ENCODE data around the gene ZNF639. TPM values are rescaled to one million over a fixed set of nuclear protein-coding genes. Genes with fewer than 3 reads are reported as not detected.

The ZNF639 gene
- total and polyA plus RNA-seq, 2 of the 13 experiments (the other 11 are each of a cell fraction or from before 2014, with no cell fraction given) = 11.6 to 42.4 TPM

DNA sequence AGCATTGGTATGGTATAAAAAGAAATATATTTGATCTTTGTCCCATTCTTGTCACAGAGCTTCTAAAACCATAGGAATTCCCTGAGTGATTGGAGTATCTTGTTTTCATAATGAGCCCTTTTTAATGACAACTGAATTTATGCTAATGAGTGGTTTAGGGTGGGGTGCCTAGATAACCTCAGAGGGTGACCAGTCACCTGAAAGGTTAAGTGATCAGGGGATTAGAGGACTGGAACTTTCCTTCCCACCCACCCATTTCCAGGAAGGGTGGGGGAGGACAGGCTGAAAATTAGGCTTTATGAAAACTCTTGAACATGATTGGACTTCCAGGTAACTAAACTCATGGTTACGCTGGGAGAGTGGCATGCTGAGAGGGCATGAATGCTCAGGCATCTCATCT lies 33.2 kb downstream of the ZNF639 start (continued):
- TF ChIP-seq, protein P1, sequence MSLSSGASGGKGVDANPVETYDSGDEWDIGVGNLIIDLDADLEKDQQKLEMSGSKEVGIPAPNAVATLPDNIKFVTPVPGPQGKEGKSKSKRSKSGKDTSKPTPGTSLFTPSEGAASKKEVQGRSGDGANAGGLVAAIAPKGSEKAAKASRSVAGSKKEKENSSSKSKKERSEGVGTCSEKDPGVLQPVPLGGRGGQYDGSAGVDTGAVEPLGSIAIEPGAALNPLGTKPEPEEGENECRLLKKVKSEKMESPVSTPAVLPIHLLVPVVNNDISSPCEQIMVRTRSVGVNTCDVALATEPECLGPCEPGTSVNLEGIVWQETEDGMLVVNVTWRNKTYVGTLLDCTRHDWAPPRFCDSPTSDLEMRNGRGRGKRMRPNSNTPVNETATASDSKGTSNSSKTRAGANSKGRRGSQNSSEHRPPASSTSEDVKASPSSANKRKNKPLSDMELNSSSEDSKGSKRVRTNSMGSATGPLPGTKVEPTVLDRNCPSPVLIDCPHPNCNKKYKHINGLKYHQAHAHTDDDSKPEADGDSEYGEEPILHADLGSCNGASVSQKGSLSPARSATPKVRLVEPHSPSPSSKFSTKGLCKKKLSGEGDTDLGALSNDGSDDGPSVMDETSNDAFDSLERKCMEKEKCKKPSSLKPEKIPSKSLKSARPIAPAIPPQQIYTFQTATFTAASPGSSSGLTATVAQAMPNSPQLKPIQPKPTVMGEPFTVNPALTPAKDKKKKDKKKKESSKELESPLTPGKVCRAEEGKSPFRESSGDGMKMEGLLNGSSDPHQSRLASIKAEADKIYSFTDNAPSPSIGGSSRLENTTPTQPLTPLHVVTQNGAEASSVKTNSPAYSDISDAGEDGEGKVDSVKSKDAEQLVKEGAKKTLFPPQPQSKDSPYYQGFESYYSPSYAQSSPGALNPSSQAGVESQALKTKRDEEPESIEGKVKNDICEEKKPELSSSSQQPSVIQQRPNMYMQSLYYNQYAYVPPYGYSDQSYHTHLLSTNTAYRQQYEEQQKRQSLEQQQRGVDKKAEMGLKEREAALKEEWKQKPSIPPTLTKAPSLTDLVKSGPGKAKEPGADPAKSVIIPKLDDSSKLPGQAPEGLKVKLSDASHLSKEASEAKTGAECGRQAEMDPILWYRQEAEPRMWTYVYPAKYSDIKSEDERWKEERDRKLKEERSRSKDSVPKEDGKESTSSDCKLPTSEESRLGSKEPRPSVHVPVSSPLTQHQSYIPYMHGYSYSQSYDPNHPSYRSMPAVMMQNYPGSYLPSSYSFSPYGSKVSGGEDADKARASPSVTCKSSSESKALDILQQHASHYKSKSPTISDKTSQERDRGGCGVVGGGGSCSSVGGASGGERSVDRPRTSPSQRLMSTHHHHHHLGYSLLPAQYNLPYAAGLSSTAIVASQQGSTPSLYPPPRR (CRISPR knock-in tag; IDR thresholded peaks at IDR 0.05; ENCODE audit: borderline replicate concordance) = no peak
- TF ChIP-seq ZNF543 (CRISPR knock-in tag; IDR thresholded peaks at IDR 0.05) (no peak), ZNF563 (CRISPR knock-in tag; IDR thresholded peaks at IDR 0.05) (no peak), ZFP62 (CRISPR knock-in tag; IDR thresholded peaks at IDR 0.05) (no peak), CHD4 (IDR thresholded peaks at IDR 0.05; ENCODE audit: borderline replicate concordance, low read length) (no peak)
- TF ChIP-seq, protein P2, sequence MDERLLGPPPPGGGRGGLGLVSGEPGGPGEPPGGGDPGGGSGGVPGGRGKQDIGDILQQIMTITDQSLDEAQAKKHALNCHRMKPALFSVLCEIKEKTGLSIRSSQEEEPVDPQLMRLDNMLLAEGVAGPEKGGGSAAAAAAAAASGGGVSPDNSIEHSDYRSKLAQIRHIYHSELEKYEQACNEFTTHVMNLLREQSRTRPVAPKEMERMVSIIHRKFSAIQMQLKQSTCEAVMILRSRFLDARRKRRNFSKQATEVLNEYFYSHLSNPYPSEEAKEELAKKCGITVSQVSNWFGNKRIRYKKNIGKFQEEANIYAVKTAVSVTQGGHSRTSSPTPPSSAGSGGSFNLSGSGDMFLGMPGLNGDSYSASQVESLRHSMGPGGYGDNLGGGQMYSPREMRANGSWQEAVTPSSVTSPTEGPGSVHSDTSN (CRISPR knock-in tag; IDR thresholded peaks at IDR 0.05) = no peak

DNA sequence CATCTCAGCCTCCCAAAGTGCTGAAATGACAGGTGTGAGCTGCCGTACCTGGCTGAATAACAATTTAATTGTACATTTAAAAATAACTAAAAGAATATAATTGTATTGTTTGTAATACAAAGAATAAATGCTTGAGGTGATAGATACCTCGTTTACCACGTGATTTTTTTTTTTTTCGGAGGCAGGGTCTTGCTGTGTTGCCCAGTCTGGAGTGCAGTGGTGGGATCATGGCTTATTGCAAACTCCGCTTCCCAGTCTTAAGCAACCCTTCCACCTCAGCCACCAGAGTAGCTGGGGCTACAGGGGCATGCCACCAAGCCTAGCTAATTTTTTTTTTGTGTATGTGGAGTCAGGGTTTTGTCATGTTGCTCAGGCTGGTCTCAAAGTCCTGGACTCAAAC lies 40.5 kb downstream of the ZNF639 start:
- BruUV-seq (replicated peaks) = no TSS peak
- ChIA-PET POLR2A (no interaction called here), CTCF (ENCODE audit: low intra/inter-chr PET ratio, low total read pairs) (no interaction called here)
- no peak overlapping the region for H3K27ac ChIP-seq (ENCODE audit: extremely low read length, insufficient read depth, low read length)
- H4K20me1 ChIP-seq (ENCODE audit: insufficient read depth, low read length) = no peaks in the 10 kb centered on the region
- DNase-seq (ENCODE audit: low spot score) (no peak), FAIRE-seq (no peak), ATAC-seq (no peak)
- H3K9me3 ChIP-seq (ENCODE audit: low read length) = no peaks in the 10 kb centered on the region
- no peak overlapping the region for H2AFZ ChIP-seq (ENCODE audit: low read length)
- H3K4me3 ChIP-seq (replicated peaks in 1 of 3; ENCODE audit: insufficient read depth in 1 of 3, low read depth in 2 of 3, low read length in 3 of 3) = no peak overlapping the region
- H3K4me1 ChIP-seq (ENCODE audit: insufficient read depth, low read length) = no peaks in the 10 kb centered on the region
- 96% methylated on average over 5 of the region's 5 CpGs for WGBS (ENCODE audit: low lambda C conversion rate)
- TF ChIP-seq ZNF121 (CRISPR knock-in tag; IDR thresholded peaks at IDR 0.05) (peak; percentile 70), ATF7 (IDR thresholded peaks at IDR 0.05) (no peak), ATF7 (CRISPR knock-in tag; IDR thresholded peaks at IDR 0.05) (no peak)
- peaks cover 7 to 56% of the 10 kb centered on the region in 2 experiments for H3K36me3 ChIP-seq (replicated peaks in 1 of 2; ENCODE audit: control insufficient read depth in 1 of 2, insufficient read depth in 2 of 2, low read length in 2 of 2)
- no peaks in the 10 kb centered on the region for H3K79me2 ChIP-seq (ENCODE audit: insufficient read depth, low read length)
- no peak overlapping the region for H3K4me2 ChIP-seq (ENCODE audit: low read depth, low read length)
- intact Hi-C loops (cut with micrococcal nuclease; ENCODE audit: unreplicated experiment) = no loop called here
- H3K9ac ChIP-seq (ENCODE audit: insufficient read depth, low read depth, low read length) = no peak overlapping the region
- in situ Hi-C loops (cut with HindIII; ENCODE audit: extremely low pct_ligation_motif_present, low pct_unique_long_range_greater_than_20kb) = no loop called here
- no peaks in the 10 kb centered on the region for H3K27me3 ChIP-seq (ENCODE audit: control insufficient read depth in 1 of 2, insufficient read depth in 2 of 2, low read length in 2 of 2)
